Transverse colon (tissue), 4 donors: Measurements from ENCODE around the gene DAB2. TPM values are rescaled to one million over a fixed set of nuclear protein-coding genes. Genes with fewer than 3 reads are reported as not detected.

Experiments used
- DNase-seq: peaks from one replicate; pipeline ENCODE4 v3.0.0-alpha.2; 2019
- H3K27ac ChIP-seq, 4 donors: fragments of 200-600 bp; sonication (generic); 2 replicates each; pipeline ENCODE4 v1.5.1; 2016 to 2018; ENCODE audit warnings: inconsistent platforms in 4 of 4
- H3K27me3 ChIP-seq: fragments of 200-600 bp; sonication (generic); 2 replicates; pipeline ENCODE4 v1.5.1; 2017; ENCODE audit warnings: inconsistent platforms
- H3K36me3 ChIP-seq, 4 donors: fragments of 200-600 bp; sonication (generic); 2 replicates each; pipeline ENCODE4 v1.5.1; 2017 to 2019; ENCODE audit warnings: inconsistent platforms in 4 of 4
- H3K4me1 ChIP-seq, 4 donors: fragments of 200-600 bp; sonication (generic); 2 replicates each; pipeline ENCODE4 v1.5.1; 2017 to 2020; ENCODE audit warnings: inconsistent platforms in 4 of 4
- H3K4me3 ChIP-seq, 4 donors: fragments of 200-600 bp; sonication (generic); 1 replicate in 1 of 4; 2 replicates in 3 of 4; pipeline versions ENCODE4 v1.5.1 to v1.6.1; 2017 to 2019; ENCODE audit warnings: inconsistent platforms in 4 of 4
- H3K9me3 ChIP-seq, 2 donors: fragments of 200-600 bp; sonication (generic); 2 replicates each; pipeline ENCODE4 v1.5.1; 2017 to 2019; ENCODE audit warnings: inconsistent platforms in 2 of 2
- CTCF ChIP-seq, 5 experiments: fragments of 200-600 bp in 3 of 5; fragments of 450-650 bp in 2 of 5; sonication (generic) in 3 of 5; IDR thresholded peaks; 1 replicate in 2 of 5; 2 replicates in 3 of 5; pipeline ENCODE4 v1.5.1; 2016 to 2017; ENCODE audit warnings: antibody characterized with exemption in 5 of 5, inconsistent platforms in 3 of 5, mild to moderate bottlenecking in 2 of 5, moderate library complexity in 1 of 5
- EP300 ChIP-seq: sonication (generic); formaldehyde crosslinking; IDR thresholded peaks from one replicate; pipeline ENCODE4 v1.6.1; 2017; ENCODE audit warnings: antibody characterized with exemption, low read depth
- POLR2A ChIP-seq: fragments of 450-650 bp; IDR thresholded peaks from one replicate; pipeline ENCODE4 v1.6.1; 2016; ENCODE audit warnings: antibody characterized with exemption, mild to moderate bottlenecking, moderate library complexity
- POLR2AphosphoS5 ChIP-seq, 3 donors: sonication (generic); formaldehyde crosslinking; IDR thresholded peaks; one replicate each; pipeline ENCODE4 v1.6.1; 2016; ENCODE audit warnings: antibody characterized with exemption in 3 of 3
- WGBS, 2 donors: methylation state at CpG; one replicate each; pipeline ENCODE4 v1.1.5; 2018; ENCODE audit warnings: low coverage in 1 of 2; 5-methylcytosine and 5-hydroxymethylcytosine counted together
- in situ Hi-C, 4 donors: fragments of 200-750 bp; cut with MboI; loops; one replicate each; pipeline versions ENCODE4 v1.15.0 to v1.15.1; 2017; ENCODE audit warnings: low sequenced_read_pairs in 3 of 4, low pct_ligation_motif_present in 1 of 4, low pct_unique_long_range_greater_than_20kb in 1 of 4
- intact Hi-C: fragments of 100-400 bp; cut with DNase I; formaldehyde crosslinking; loops from one replicate; pipeline ENCODE4 v1.15.1; 2023; ENCODE audit warnings: low total_unique reads
- total RNA-seq, 4 donors: library from RNA; depleted of rRNA; stranded (reverse); fragments of >200 nt; gene quantifications; one replicate each; pipeline ENCODE4 v1.1.0, GENCODE V29; 2016

The DAB2 gene
- total RNA-seq, 4 donors from 2014 or later: 34.4 to 143 (median 53.1) TPM

GRCh38 chr5:39390945-39391344, 33.8 kb downstream of the DAB2 start:
- Histone ChIP-seq H3K4me1 (peaks cover 0 to 10% (median 2%) of the 10 kb centered on the region in 4 donors), H3K27me3 (no peaks in the 10 kb centered on the region), H3K9me3 (no peaks in the 10 kb centered on the region), H3K4me3 (no peak overlapping the region), H3K36me3 (peaks cover 0 to 32% (median 13%) of the 10 kb centered on the region in 4 donors), H3K27ac (no peak overlapping the region)
- intact Hi-C loops (no loop called here), in situ Hi-C loops (no loop called here)
- DNase-seq: no peak
- WGBS, 2 donors: 80 to 94% methylated on average over 3 of the region's 3 CpGs
- TF ChIP-seq POLR2A (no peak), POLR2AphosphoS5 (IDR thresholded peaks at IDR 0.05) (no peak), CTCF (IDR thresholded peaks at IDR 0.05) (no peak), EP300 (no peak)

GRCh38 chr5:39387293-39387692, 37.5 kb downstream of the DAB2 start:
- intact Hi-C loops: no loop called here
- Histone ChIP-seq H3K4me1 (no peaks in the 10 kb centered on the region), H3K27ac (no peak overlapping the region), H3K4me3 (no peak overlapping the region), H3K9me3 (no peaks in the 10 kb centered on the region), H3K36me3 (peaks cover 0 to 37% (median 11%) of the 10 kb centered on the region in 4 donors), H3K27me3 (no peaks in the 10 kb centered on the region)
- no peak for TF ChIP-seq EP300
- no peak for TF ChIP-seq POLR2A
- no peak for TF ChIP-seq POLR2AphosphoS5 (IDR thresholded peaks at IDR 0.05)
- no peak for TF ChIP-seq CTCF (IDR thresholded peaks at IDR 0.05)
- no peak for DNase-seq
- in situ Hi-C loops: loop anchor here in 1 of 4 donors (10.0 kb wide), 1 partner anchor 158 kb away; no protein-coding TSS in a partner anchor
- WGBS, 2 donors: 88 to 100% methylated on average over 2 of the region's 2 CpGs

- DNase-seq: no peak
- intact Hi-C loops: no loop called here
- Histone ChIP-seq H3K36me3 (peaks cover 0 to 43% (median 3%) of the 10 kb centered on the region in 4 donors), H3K27ac (no peak overlapping the region), H3K4me3 (no peak overlapping the region), H3K4me1 (no peaks in the 10 kb centered on the region), H3K27me3 (no peaks in the 10 kb centered on the region), H3K9me3 (no peaks in the 10 kb centered on the region)
- 69 to 100% methylated on average over 1 of the region's 1 CpG for whole genome bisulfite sequencing, 2 donors
- no peak for TF ChIP-seq EP300
- no peak for TF ChIP-seq CTCF (IDR thresholded peaks at IDR 0.05)
- TF ChIP-seq POLR2A: no peak
- no peak for TF ChIP-seq POLR2AphosphoS5 (IDR thresholded peaks at IDR 0.05)
- in situ Hi-C loops: loop anchor here in 2 of 4 donors (5.0 to 10.0 kb wide), 2 partner anchors 161 to 163 kb away; no protein-coding TSS in a partner anchor
Measured at GRCh38 chr5:39384271-39384670, 40.5 kb downstream of the DAB2 start.

GRCh38 chr5:39381376-39381775, 43.4 kb downstream of the DAB2 start:
- WGBS, 2 donors: 93 to 94% methylated on average over 2 to 3 of the region's 3 CpGs
- no peaks in the 10 kb centered on the region for H3K27me3 ChIP-seq
- H3K9me3 ChIP-seq: no peaks in the 10 kb centered on the region
- intact Hi-C loops (no loop called here), in situ Hi-C loops (loop anchor here in 2 of 4 donors (5.0 to 10.0 kb wide), 2 partner anchors 163 to 166 kb away; no protein-coding TSS in a partner anchor)
- H3K36me3 ChIP-seq: peaks cover 0 to 20% (median 1%) of the 10 kb centered on the region in 4 donors
- no peaks in the 10 kb centered on the region for H3K4me1 ChIP-seq
- no peak overlapping the region for H3K27ac ChIP-seq
- TF ChIP-seq CTCF (IDR thresholded peaks at IDR 0.05) (no peak), POLR2AphosphoS5 (IDR thresholded peaks at IDR 0.05) (no peak), POLR2A (no peak), EP300 (no peak)
- no peak overlapping the region for H3K4me3 ChIP-seq
- DNase-seq: no peak
